ENCODE data around the gene ZNF444. TPM values are rescaled to one million over a fixed set of nuclear protein-coding genes. Genes with fewer than 3 reads are reported as not detected.

The ZNF444 gene
- total RNA-seq, 2 donors from 2014 or later: 50.2 to 58.8 TPM

- H3K9me3 ChIP-seq (ENCODE audit: control insufficient read depth, low read length): no peaks in the 10 kb centered on the region
- Mint-ChIP-seq H3K9me3 (no peaks in the 10 kb centered on the region), H3K4me1 (peaks cover 11% of the 10 kb centered on the region), H3K27ac (no peak overlapping the region), H3K4me3 (no peak overlapping the region), H3K36me3 (ENCODE audit: low read depth) (peaks cover 22% of the 10 kb centered on the region), H3K27me3 (ENCODE audit: insufficient read depth) (no peaks in the 10 kb centered on the region)
- H3K4me1 ChIP-seq (ENCODE audit: control insufficient read depth, insufficient read depth, low read length): no peaks in the 10 kb centered on the region
- no peak overlapping the region for H3K27ac ChIP-seq (ENCODE audit: low read depth, low read length)
- H3K36me3 ChIP-seq (ENCODE audit: control insufficient read depth, insufficient read depth, low read length): peaks cover 10% of the 10 kb centered on the region
- no peak overlapping the region for H3K4me3 ChIP-seq (ENCODE audit: low read length)
- no peak for TF ChIP-seq CTCF (conservative IDR thresholded peaks at IDR 0.05)
- 95 to 100% methylated on average over 12 of the region's 12 CpGs for WGBS, 2 experiments (ENCODE audit: insufficient coverage in 1 of 2, insufficient read length in 1 of 2)
- H3K9ac ChIP-seq (ENCODE audit: extremely low read depth, low read length, poor library complexity, severe bottlenecking): no peak overlapping the region
- no peak for DNase-seq
- H3K27me3 ChIP-seq (ENCODE audit: control insufficient read depth, insufficient read depth, low read length, poor library complexity, severe bottlenecking): no peaks in the 10 kb centered on the region
These were observed 3.7 kb downstream of the ZNF444 start for GRCh38 chr19:56144831-56145230.

GRCh38 chr19:56145698-56146097 is 4.6 kb downstream of the ZNF444 start:
- no peak overlapping the region for H3K27ac ChIP-seq (ENCODE audit: low read depth, low read length)
- WGBS, 2 experiments (ENCODE audit: insufficient coverage in 1 of 2, insufficient read length in 1 of 2): 95% methylated on average over 9 to 10 of the region's 10 CpGs
- H3K27ac Mint-ChIP-seq: no peak overlapping the region
- H3K4me1 Mint-ChIP-seq: peaks cover 7% of the 10 kb centered on the region
- no peak for TF ChIP-seq CTCF (conservative IDR thresholded peaks at IDR 0.05)
- no peaks in the 10 kb centered on the region for H3K27me3 Mint-ChIP-seq (ENCODE audit: insufficient read depth)
- H3K9me3 Mint-ChIP-seq: no peaks in the 10 kb centered on the region
- H3K9ac ChIP-seq (ENCODE audit: extremely low read depth, low read length, poor library complexity, severe bottlenecking): no peak overlapping the region
- H3K4me3 ChIP-seq (ENCODE audit: low read length): no peak overlapping the region
- H3K36me3 ChIP-seq (ENCODE audit: control insufficient read depth, insufficient read depth, low read length): peaks cover 11% of the 10 kb centered on the region
- DNase-seq: no peak
- H3K4me1 ChIP-seq (ENCODE audit: control insufficient read depth, insufficient read depth, low read length): no peaks in the 10 kb centered on the region
- H3K27me3 ChIP-seq (ENCODE audit: control insufficient read depth, insufficient read depth, low read length, poor library complexity, severe bottlenecking): no peaks in the 10 kb centered on the region
- peaks cover 29% of the 10 kb centered on the region for H3K36me3 Mint-ChIP-seq (ENCODE audit: low read depth)
- no peak overlapping the region for H3K4me3 Mint-ChIP-seq
- no peaks in the 10 kb centered on the region for H3K9me3 ChIP-seq (ENCODE audit: control insufficient read depth, low read length)

- Histone ChIP-seq H3K36me3 (ENCODE audit: control insufficient read depth, insufficient read depth, low read length) (peaks cover 11% of the 10 kb centered on the region), H3K9ac (ENCODE audit: extremely low read depth, low read length, poor library complexity, severe bottlenecking) (no peak overlapping the region), H3K27ac (ENCODE audit: low read depth, low read length) (no peak overlapping the region), H3K4me1 (ENCODE audit: control insufficient read depth, insufficient read depth, low read length) (no peaks in the 10 kb centered on the region), H3K9me3 (ENCODE audit: control insufficient read depth, low read length) (no peaks in the 10 kb centered on the region), H3K27me3 (ENCODE audit: control insufficient read depth, insufficient read depth, low read length, poor library complexity, severe bottlenecking) (no peaks in the 10 kb centered on the region), H3K4me3 (ENCODE audit: low read length) (no peak overlapping the region)
- Mint-ChIP-seq H3K36me3 (ENCODE audit: low read depth) (peaks cover 29% of the 10 kb centered on the region), H3K27me3 (ENCODE audit: insufficient read depth) (no peaks in the 10 kb centered on the region), H3K27ac (no peak overlapping the region), H3K4me3 (no peak overlapping the region), H3K4me1 (peaks cover 4% of the 10 kb centered on the region), H3K9me3 (no peaks in the 10 kb centered on the region)
- DNase-seq: no peak
- 98 to 100% methylated on average over 1 to 31 of the region's 31 CpGs for WGBS, 2 experiments (ENCODE audit: insufficient coverage in 1 of 2, insufficient read length in 1 of 2)
- no peak for TF ChIP-seq CTCF (conservative IDR thresholded peaks at IDR 0.05)
These were observed 5.8 kb downstream of the ZNF444 start for GRCh38 chr19:56146904-56147303.
